ENCODE measurements around the gene MYH3. TPM values are rescaled to one million over a fixed set of nuclear protein-coding genes. Genes with fewer than 3 reads are reported as not detected.

Gene MYH3
- total and polyA plus RNA-seq, 4 donors, result 0.43 to 2.0 (median 0.99) TPM

GRCh38 chr17:10663231-10663630 lies 6.1 kb upstream of the MYH3 start:
- no peaks in the 10 kb centered on the region for H3K27me3 ChIP-seq (ENCODE audit: control insufficient read depth in 4 of 4, insufficient read depth in 4 of 4, low read length in 3 of 4)
- 92% methylated on average over 6 of the region's 6 CpGs for WGBS
- no peak overlapping the region for H3K4me3 ChIP-seq (ENCODE audit: low read depth in 1 of 3, low read length in 3 of 3)
- no peak overlapping the region for H3K9ac ChIP-seq (ENCODE audit: low read depth in 1 of 2, low read length in 2 of 2)
- no peak overlapping the region for H3K27ac ChIP-seq (ENCODE audit: low read depth in 1 of 2, low read length in 2 of 2)
- no peaks in the 10 kb centered on the region for H3K4me1 ChIP-seq (ENCODE audit: control insufficient read depth in 4 of 4, insufficient read depth in 4 of 4, low read length in 3 of 4)
- TF ChIP-seq HNF4G (IDR thresholded peaks at IDR 0.05) (no peak), JUND (IDR thresholded peaks at IDR 0.05) (no peak), ZBTB33 (IDR thresholded peaks at IDR 0.05) (no peak), EGR1 (IDR thresholded peaks at IDR 0.05; ENCODE audit: low read depth in 2 of 2) (no peak), HNF4A (conservative IDR thresholded peaks at IDR 0.05) (no peak), CTCF (IDR thresholded peaks at IDR 0.05; ENCODE audit: low read depth, low read length, missing input control) (no peak), RXRA (IDR thresholded peaks at IDR 0.05) (no peak), NR2F2 (IDR thresholded peaks at IDR 0.05) (no peak), SP1 (IDR thresholded peaks at IDR 0.05) (no peak), TAF1 (conservative IDR thresholded peaks at IDR 0.05) (no peak), ATF3 (IDR thresholded peaks at IDR 0.05) (no peak), MAX (IDR thresholded peaks at IDR 0.05) (no peak), FOXA1 (IDR thresholded peaks at IDR 0.05) (no peak), RAD21 (IDR thresholded peaks at IDR 0.05) (no peak), FOXA2 (IDR thresholded peaks at IDR 0.05) (no peak), YY1 (IDR thresholded peaks at IDR 0.05) (no peak), GABPA (IDR thresholded peaks at IDR 0.05 in 1 of 2, conservative IDR thresholded peaks at IDR 0.05 in 1 of 2) (no peak), REST (IDR thresholded peaks at IDR 0.05) (no peak)
- DNase-seq (ENCODE audit: low spot score), result no peak
- no peaks in the 10 kb centered on the region for H3K36me3 ChIP-seq (ENCODE audit: control insufficient read depth in 4 of 4, insufficient read depth in 3 of 4, low read depth in 1 of 4, low read length in 3 of 4)
- no peaks in the 10 kb centered on the region for H3K9me3 ChIP-seq (ENCODE audit: control insufficient read depth in 4 of 4, low read length in 3 of 4)
